H54 (cell line): ENCODE data around the gene IL12RB1.
"Not testable (repeated sequence)": the region's sequence is repeated elsewhere in the genome, so short reads cannot be mapped to it uniquely, and the experiment has no call there.

ENCODE experiments used
- DNase-seq: peaks from one replicate; pipeline ENCODE4 v3.0.0; 2011; ENCODE audit warnings: low spot score, mixed read lengths; ENCODE audit not compliant: insufficient read length
- FAIRE-seq: peaks from 3 replicates; lab custom pipeline; 2011; peaks lifted over from hg19 to GRCh38; lab: Jason Lieb, UNC
- POLR2A ChIP-seq: IDR thresholded peaks from 2 replicates; pipeline ENCODE4 v1.6.1; 2011; ENCODE audit warnings: low read depth, mild to moderate bottlenecking, low read length

IL12RB1 gene

DNA sequence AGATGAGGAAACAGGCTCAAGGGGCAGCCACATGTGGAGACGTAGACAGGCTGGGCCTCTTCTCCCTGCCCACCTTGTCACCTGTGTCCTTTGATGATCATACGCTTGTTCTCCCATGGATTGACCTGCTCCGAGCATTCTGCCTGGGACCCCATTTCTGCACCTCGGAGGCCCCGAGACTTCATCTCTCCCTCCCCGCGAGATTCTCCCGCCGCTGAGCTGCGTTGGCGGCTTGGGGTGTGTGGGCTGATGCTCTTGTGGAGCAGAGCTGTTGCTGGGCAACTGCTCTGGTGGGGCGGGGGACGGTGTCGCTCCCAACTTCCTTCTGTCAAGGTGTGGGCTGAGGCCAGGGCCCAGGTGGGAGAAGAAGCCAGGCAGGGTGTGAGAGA is 33.0 kb upstream of the IL12RB1 start:
- FAIRE-seq (no peak), DNase-seq (no peak)
- no peak for TF ChIP-seq POLR2A

DNA sequence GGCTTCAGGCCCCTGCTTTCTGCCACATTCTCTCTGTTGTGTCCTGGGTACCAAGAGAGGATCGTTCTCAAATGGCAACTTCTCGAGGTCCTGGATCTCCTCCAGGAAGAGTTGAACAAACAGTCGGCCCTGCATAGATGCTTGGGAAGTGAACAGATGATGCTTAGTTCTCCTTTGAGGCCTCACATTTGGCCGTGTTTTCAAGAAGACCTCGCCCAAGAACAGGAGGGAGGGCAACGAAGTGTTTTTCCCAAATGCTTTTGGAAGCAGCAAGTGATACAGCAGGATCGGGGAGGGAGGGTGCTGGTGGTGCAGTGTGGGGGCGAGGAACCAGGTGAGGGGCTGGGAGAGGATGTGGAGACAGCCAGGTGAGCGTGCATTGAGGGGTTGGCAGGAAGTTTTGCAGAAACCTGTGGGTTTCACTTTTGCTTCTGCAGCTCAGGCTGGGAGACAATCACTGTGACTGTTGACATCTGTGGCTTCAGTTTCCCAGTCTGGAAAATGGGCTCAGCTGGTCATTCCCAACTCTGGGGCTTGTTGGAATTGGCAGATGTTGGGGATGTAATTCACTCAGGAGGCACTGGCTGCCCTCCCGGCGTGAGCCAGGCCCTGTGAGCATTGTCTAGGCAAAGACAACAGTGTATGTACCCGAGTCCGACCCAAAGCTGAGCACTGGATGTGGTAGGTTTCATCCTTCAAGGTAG is 32.4 kb upstream of the IL12RB1 start:
- no peak for TF ChIP-seq POLR2A
- DNase-seq (no peak), FAIRE-seq (no peak)

DNA sequence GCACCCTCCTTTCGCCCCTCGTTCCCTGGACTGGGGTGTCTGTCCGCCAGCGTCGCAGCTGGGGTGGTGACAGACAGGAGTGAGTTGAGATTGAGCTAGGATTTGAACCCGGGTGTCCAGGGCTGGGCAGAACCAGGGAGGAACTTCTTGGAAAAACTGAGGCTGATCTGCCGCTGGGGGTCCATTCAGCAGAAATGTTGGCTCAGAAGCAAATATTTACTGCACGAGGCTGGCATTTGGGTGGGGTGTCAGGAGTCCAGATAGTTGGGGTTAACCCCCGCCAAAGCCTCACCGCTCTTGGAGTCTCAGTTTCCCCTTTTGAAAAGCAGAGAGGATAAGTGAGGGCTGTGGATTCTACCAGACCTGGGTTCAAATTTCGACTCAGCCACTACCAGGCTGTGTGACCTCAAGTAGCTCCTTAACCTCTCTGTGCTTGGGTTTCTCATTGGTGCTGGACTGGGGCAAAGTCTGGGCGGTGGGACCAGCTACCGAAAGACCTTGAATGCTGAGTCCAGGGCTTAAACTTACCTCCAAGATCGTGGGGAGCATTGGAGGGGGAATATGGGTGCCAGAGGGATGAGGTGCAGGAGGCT is 31.8 kb upstream of the IL12RB1 start:
- no peak for DNase-seq
- no peak for TF ChIP-seq POLR2A
- FAIRE-seq, result no peak

DNA sequence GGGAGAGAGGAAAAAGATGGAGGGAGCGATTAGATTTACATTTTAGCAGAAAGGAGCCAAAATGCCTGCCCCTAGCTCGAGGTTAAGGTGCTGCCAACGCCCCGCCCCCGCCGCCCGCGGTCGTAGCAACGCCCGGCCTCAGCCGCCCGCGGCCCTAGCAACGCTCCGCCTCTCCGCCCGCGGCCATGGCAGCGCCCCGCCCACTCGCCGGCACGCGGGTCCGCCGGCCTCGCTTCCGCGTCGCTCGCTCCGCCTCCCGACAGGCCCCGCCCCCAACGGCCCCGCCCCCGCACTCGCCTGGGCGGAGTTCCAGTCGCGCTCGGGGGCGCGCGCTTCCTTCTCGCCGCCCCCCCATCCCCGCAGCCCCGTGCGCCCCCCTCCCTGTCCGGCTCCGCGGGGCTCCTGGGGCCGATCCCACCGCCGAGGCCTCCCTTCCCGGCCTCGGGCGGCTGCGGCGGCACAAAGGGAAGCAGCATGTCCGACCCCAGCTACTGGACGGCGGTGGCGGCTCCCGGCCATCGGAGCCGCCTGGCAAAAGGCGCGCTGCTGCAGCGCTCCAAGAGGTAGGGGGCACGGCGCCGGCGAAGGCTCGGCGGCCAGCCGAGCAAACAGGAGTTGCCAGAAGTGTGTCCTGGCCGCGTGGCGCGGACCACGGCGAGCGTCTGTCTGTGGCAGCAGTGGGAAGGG is 31.1 kb upstream of the IL12RB1 start:
- peak; percentile 95 for DNase-seq
- no peak for FAIRE-seq
- TF ChIP-seq POLR2A, result no peak

DNA sequence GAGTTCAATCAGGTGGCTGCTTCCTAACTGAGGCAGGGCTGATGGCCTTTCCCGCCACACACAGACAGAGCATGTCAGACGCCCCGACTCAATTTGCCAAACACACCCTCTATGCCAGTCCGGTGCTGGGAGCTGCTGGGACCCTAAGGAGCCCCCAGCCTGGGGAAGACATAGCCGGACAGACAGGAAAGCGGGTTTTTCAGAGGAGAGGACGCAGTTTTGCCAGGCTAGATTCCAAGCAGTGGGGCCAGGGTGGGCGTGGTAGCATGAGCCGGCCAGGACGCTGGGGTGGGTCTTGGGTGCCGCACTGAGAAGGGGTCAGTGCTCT is 30.6 kb upstream of the IL12RB1 start:
- TF ChIP-seq POLR2A, result no peak
- DNase-seq, result no peak
- no peak for FAIRE-seq

DNA sequence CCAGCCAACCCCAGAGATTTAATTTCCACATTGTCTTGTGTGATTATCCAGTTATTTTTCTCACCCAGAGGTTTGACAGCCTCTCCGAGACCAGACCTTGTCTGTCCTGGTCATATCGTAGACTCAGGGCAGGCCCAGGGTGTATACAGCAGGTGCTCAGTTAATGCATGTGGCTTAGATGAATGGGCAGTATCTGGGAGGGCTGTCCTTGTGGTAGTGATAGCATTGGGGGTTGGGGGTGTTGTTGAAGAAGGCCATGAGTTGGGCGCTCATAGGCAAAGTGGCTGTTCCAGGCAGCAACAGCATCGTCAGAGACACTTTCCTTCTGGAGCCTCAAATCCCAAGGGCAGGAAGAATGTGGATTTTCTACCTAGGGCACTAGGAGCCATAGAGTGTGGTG is 27.7 kb upstream of the IL12RB1 start:
- no peak for TF ChIP-seq POLR2A
- FAIRE-seq (no peak), DNase-seq (no peak)

DNA sequence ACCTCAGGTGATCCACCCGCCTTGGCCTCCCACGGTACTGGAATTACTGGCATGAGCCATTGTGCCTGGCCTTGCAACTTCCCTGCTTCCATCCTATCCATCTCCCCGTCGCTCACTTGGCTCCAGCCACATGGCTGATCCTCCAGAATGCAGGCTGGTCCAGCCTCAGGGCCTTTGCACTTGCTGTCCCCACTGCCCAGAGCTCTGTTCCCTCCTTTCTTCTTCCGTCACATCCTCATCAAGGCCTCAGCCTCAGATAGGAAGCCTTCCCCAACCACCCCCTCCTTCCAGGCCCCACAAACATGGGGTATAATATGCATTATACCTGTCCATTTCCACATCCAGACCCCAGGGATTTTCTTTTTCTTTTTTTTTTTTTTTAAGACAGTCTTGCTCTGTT is 27.1 kb upstream of the IL12RB1 start:
- DNase-seq (no peak), FAIRE-seq (no peak)
- no peak for TF ChIP-seq POLR2A

DNA sequence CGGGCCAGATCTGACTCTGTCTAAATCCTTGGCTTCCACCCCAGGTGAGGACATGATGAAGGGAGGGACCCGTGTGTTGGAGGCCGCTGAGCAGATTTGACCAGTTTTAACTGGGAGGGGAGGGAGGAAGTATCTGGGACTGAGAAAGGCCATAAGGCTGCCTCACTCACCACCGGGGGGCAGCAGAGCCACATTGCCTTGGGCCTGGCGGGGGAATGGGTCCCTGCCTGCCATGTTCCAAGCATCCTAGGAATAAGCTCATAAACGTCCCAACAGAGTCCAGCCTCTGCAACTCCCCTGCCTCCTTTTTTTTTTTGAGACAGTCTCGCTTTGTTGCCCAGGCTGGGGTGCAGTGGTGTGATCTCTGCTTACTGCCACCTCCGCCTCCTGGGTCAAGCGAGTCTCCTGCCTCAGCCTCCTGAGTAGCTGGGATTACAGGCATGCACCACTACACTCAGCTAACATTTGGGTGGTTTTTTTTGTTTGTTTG is 26.3 kb upstream of the IL12RB1 start:
- no peak for TF ChIP-seq POLR2A
- FAIRE-seq, result no peak
- DNase-seq, result peak; percentile 84

DNA sequence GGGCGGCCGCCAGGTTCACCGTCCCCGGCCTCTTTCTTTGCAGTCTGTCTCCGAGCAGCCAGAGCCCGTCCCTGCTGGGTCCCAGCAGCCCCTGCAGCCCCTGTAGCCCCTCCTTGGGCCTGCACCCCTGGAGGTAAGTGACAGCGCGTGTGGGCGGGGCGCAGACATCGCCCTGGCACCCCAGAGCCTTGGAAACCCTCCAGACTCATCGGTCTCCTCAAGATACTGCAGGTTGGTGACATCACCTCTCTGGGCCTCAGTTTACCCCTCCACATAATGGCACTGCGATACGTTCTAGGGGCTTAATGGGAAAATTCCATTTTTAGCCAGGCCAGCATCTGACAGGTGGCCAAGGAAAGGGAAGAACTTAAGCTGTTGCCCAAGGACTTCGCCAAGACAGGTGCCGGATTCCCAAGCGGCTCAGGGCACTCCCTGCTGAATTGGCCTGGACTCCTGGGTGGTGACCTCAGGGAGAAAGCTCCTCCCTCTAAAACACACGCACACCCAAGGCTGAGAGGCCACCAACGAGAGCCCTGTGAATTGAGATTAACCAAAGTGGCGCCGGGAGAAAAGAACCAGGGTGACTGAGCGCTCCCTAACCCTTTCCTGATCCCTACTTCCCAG is 24.0 kb upstream of the IL12RB1 start:
- DNase-seq (no peak), FAIRE-seq (no peak)
- TF ChIP-seq POLR2A, result no peak

DNA sequence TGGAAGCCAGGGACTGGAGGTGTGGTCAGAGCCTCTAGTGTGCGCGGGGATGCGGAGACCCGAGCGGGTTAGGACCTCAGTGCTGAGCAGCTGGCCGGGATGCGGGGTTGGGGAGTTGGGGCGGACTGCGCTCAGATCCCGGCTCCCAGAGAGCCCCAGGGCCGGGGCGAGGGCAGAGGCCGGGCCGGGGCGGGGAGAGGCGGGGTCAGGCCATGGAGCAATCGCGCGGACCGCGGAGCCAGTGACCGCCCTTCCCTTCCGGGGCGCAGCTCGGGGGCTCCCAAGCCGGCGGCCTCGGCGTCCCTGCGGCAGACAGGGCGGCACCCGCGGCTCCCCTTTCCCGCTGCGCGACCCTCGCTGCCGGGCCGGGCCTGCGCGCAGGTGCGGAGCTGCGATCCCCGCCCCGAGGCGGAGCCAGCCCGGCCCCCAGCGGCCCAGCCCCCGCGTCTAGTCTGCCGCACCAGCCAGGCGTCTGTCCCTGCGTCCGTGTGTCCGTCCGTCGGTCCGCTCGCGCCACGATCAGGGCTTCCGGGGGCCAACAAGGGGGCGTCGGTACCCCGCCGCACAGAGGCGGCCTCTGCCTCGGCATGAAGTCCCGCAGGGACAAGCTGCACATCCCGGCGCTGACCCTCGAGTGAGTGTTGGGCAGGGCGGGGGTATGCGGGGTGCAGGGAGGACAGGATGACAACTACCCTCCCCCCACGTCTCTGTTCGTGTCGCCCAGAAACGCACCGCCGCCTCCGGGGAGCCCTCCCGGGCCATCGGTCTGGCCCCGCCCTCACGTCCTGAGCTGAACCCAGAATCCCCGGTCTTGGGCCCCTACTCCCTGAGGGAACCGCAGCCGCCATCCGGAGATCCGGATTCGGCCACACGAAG is 23.2 kb upstream of the IL12RB1 start:
- DNase-seq, result peak; percentile 58
- peak; percentile 32 for TF ChIP-seq POLR2A
- no peak for FAIRE-seq

DNA sequence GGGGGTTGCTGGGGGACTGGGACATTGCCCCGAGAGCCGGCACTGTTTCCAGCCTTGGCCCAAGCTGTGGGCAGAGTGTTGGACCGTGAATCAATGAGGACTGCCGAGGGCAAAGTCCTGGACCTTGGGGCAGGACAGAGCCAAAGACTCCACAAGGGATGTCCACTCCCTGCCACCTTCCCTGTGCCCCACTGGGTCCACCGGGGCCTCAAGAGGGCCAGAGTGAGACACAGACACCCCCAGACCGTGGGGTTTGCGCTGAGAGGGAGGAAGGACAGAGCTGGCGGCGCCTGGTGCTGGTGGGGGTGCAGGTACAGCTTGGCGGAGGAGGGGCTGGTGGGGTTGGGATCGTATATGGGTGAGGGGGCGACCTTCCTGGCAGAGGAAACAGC is 22.6 kb upstream of the IL12RB1 start:
- FAIRE-seq, result no peak
- no peak for TF ChIP-seq POLR2A
- no peak for DNase-seq

DNA sequence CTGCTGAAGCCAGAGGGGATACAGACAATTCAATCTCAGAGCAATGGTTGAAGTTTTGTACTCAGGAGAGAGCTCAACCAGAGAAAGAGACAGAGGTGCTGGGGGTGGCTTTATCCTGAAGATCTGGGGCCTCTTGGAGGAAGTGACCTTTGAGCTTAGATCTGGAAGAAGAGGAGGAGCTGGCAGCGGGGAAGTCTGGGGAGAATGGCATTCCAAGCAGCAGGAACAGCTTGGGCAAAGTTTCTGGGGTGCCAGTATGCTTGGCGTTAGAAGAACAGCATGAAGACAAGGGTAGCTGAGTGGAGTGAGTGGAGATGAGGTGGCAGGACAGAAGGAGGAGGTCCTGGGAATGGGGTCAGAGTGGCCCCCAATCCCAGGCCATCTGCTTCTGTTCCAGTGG is 22.2 kb upstream of the IL12RB1 start:
- no peak for FAIRE-seq
- TF ChIP-seq POLR2A, result no peak
- no peak for DNase-seq

DNA sequence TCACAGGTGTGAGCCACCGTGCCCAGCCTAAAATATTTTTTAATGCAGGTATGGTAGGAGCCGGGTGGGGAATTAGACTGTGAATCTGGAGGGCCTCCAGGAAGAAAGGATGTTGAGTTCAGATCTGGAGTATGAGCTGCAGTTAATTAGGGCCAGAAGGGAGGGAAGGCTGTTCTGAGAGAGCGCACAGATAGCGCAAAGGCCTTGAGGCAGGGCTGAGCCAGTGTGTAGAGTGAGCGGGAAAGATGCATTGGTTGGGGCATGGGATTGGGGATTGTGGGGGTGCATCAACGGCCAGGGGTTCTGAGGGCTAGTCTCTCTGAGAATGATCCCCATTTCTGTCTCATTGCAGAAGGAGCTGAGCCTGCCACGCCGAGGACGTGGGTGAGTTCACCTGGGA is 20.5 kb upstream of the IL12RB1 start:
- no peak for DNase-seq
- no peak for FAIRE-seq
- TF ChIP-seq POLR2A, result no peak

DNA sequence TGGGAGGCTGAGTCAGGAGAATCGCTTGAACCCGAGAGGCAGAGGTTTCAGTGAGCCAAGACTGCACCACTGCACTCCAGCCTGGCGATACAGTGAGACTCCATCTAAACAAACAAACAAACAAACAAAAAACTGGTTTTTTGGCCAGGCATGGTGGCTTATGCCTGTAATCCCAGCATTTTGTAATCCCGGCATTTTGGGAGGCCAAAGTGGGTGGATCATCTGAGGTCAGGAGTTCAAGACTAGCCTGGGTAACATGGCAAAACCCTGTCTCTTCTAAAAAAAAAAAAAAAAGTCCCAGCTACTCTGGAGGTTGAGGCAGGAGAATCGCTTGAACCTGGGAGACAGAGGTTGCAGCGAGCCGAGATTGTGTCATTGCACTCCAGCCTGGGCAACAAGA is 18.5 kb upstream of the IL12RB1 start:
- not testable (repeated sequence) for FAIRE-seq, DNase-seq
